ENCODE measurements around the gene ERGIC2. TPM values are rescaled to one million over a fixed set of nuclear protein-coding genes. Genes with fewer than 3 reads are reported as not detected.

Gene ERGIC2
- total and polyA plus RNA-seq, 11 donors, result 45.5 to 134 (median 84.8) TPM

DNA sequence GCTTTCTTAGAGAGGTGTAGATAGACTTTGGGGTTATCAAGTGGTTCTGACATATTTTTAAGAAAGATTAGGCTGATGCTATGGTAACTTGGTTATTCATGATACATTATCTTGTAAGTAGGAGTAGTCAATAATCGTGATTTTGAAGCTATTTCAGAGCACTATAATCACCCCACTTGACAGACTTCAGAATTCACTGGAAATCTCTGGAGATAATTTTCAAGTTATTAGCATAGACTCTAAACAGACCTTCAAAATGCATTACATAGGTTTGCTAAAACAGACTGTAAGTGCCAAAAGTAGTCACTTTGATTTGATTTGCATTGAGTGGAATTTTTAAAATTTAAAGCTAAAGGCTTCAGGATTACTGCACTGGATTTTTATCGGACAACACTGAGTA is 74.3 kb downstream of the ERGIC2 start:
- Histone ChIP-seq H3K27ac (no peak overlapping the region), H3K4me3 (no peak overlapping the region), H3K36me3 (peaks cover 0 to 8% (median 0%) of the 10 kb centered on the region in 9 donors), H3K9me3 (no peaks in the 10 kb centered on the region), H3K27me3 (no peaks in the 10 kb centered on the region), H3K4me1 (peaks cover 0 to 7% (median 0%) of the 10 kb centered on the region in 12 donors)
- DNase-seq (no peak), ATAC-seq (no peak)
- intact Hi-C loops (cut with DNase I), result no loop called here
- 64 to 81% (median 73%) methylated on average over 2 of the region's 2 CpGs for WGBS, 4 donors
- TF ChIP-seq, protein P1, sequence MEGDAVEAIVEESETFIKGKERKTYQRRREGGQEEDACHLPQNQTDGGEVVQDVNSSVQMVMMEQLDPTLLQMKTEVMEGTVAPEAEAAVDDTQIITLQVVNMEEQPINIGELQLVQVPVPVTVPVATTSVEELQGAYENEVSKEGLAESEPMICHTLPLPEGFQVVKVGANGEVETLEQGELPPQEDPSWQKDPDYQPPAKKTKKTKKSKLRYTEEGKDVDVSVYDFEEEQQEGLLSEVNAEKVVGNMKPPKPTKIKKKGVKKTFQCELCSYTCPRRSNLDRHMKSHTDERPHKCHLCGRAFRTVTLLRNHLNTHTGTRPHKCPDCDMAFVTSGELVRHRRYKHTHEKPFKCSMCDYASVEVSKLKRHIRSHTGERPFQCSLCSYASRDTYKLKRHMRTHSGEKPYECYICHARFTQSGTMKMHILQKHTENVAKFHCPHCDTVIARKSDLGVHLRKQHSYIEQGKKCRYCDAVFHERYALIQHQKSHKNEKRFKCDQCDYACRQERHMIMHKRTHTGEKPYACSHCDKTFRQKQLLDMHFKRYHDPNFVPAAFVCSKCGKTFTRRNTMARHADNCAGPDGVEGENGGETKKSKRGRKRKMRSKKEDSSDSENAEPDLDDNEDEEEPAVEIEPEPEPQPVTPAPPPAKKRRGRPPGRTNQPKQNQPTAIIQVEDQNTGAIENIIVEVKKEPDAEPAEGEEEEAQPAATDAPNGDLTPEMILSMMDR (IDR thresholded peaks at IDR 0.05), result no peak
- no peak for TF ChIP-seq POLR2A (IDR thresholded peaks at IDR 0.05)

DNA sequence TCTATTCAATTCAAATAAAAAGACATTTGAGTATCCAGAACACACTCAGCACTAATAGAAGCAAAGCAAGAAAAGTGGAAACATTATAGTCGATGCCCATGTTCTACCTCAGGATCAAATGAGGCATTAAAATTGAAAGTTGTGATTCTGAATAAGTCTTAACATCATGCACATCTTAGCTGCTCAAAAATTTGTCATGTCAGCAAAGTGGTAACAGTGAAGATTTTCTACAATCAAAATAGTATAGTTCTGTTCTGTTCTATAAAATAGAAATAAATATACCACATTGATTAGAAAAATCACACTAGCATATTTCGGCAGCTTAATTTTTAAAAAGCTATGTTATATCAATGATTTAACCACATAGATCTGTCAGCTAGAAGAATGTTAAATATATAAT is 74.7 kb downstream of the ERGIC2 start:
- DNase-seq, result no peak
- Histone ChIP-seq H3K36me3 (peaks cover 0 to 8% (median 0%) of the 10 kb centered on the region in 9 donors), H3K9me3 (no peaks in the 10 kb centered on the region), H3K27ac (no peak overlapping the region), H3K4me1 (peaks cover 0 to 7% (median 0%) of the 10 kb centered on the region in 12 donors), H3K4me3 (no peak overlapping the region), H3K27me3 (no peaks in the 10 kb centered on the region)
- TF ChIP-seq, protein P1 (IDR thresholded peaks at IDR 0.05), result no peak
- no peak for TF ChIP-seq POLR2A (IDR thresholded peaks at IDR 0.05)
- no peak for ATAC-seq
- intact Hi-C loops (cut with DNase I), result no loop called here
- 50 to 99% (median 98%) methylated on average over 2 of the region's 2 CpGs for WGBS, 4 donors

DNA sequence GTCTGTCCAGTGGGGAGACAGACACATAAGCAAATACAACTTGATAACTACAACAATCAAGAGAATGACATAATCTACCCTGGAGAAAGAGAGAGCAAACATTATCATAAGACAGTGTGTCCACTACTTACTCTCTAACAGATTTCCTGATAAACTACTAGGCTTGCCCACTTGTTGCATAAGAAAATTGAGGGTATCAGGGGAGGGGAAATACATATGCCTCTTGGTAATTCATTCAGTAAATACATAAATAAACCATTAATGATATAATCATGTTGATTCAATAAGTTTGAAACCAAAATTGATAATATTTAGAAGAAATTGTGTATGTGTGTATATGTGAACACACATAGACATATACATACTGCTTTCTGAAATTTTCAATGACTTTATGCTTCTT is 76.6 kb downstream of the ERGIC2 start:
- ATAC-seq (no peak), DNase-seq (no peak)
- Histone ChIP-seq H3K27ac (no peak overlapping the region), H3K27me3 (no peaks in the 10 kb centered on the region), H3K36me3 (peaks cover 0 to 8% (median 0%) of the 10 kb centered on the region in 9 donors), H3K4me3 (no peak overlapping the region), H3K4me1 (peaks cover 0 to 7% (median 0%) of the 10 kb centered on the region in 12 donors), H3K9me3 (no peaks in the 10 kb centered on the region)
- intact Hi-C loops (cut with DNase I), result no loop called here
- TF ChIP-seq, protein P1 (IDR thresholded peaks at IDR 0.05), result no peak
- no peak for TF ChIP-seq POLR2A (IDR thresholded peaks at IDR 0.05)

- WGBS, 4 donors, result 93 to 96% (median 95%) methylated on average over 3 of the region's 3 CpGs
- no peaks in the 10 kb centered on the region for H3K9me3 ChIP-seq
- no peak overlapping the region for H3K4me3 ChIP-seq
- intact Hi-C loops (cut with DNase I), result no loop called here
- DNase-seq (no peak), ATAC-seq (no peak)
- TF ChIP-seq, protein P1 (IDR thresholded peaks at IDR 0.05), result no peak
- TF ChIP-seq POLR2A (IDR thresholded peaks at IDR 0.05), result no peak
- H3K4me1 ChIP-seq, result peaks cover 0 to 7% (median 0%) of the 10 kb centered on the region in 12 donors
- H3K36me3 ChIP-seq, result no peaks in the 10 kb centered on the region
- H3K27me3 ChIP-seq, result no peaks in the 10 kb centered on the region
- no peak overlapping the region for H3K27ac ChIP-seq
These were observed 79.9 kb downstream of the ERGIC2 start for GRCh38 chr12:29301114-29301513.

Measured in heart left ventricle (tissue), 16 donors.